GM23338 (cell line): ENCODE data around the gene ZNF217. TPM values are rescaled to one million over a fixed set of nuclear protein-coding genes. Genes with fewer than 3 reads are reported as not detected.
A peak's percentile ranks its signal among the peaks of the same experiment; 100 is the strongest.

Experiments used
- ATAC-seq: fragments of 200-7000 bp; cut with Tn5 transposase; 3 replicates; pipeline ENCODE4 v1.9.1; 2020
- DNase-seq: peaks from one replicate; pipeline ENCODE4 v3.0.0-alpha.2; 2015; ENCODE audit warnings: low spot score
- H2AFZ ChIP-seq: fragments of 200-600 bp; sonication (generic); 2 replicates; pipeline ENCODE4 v1.8.0; 2016; ENCODE audit warnings: antibody characterized with exemption, mild to moderate bottlenecking, moderate library complexity
- H3F3A ChIP-seq: fragments of 200-600 bp; sonication (generic); replicated peaks from 2 replicates; pipeline ENCODE4 v1.8.0; 2017; ENCODE audit warnings: antibody characterized with exemption, mixed run types, low read depth
- H3K27ac ChIP-seq: fragments of 200-600 bp; sonication (generic); 2 replicates; pipeline ENCODE4 v1.6.1; 2016; ENCODE audit warnings: low read depth
- H3K27me3 ChIP-seq: fragments of 200-600 bp; sonication (generic); 2 replicates; pipeline ENCODE4 v1.8.0; 2016; ENCODE audit warnings: mild to moderate bottlenecking, mixed run types, moderate library complexity; ENCODE audit not compliant: insufficient read depth
- H3K36me3 ChIP-seq: fragments of 200-600 bp; sonication (generic); 2 replicates; pipeline ENCODE4 v1.8.0; 2016; ENCODE audit warnings: mild to moderate bottlenecking; ENCODE audit not compliant: insufficient read depth
- H3K4me1 ChIP-seq: fragments of 200-600 bp; sonication (generic); 2 replicates; pipeline ENCODE4 v1.8.0; 2016; ENCODE audit warnings: mild to moderate bottlenecking, moderate library complexity; ENCODE audit not compliant: insufficient read depth
- H3K4me2 ChIP-seq: fragments of 200-600 bp; sonication (generic); 2 replicates; pipeline ENCODE4 v1.7.1; 2017; ENCODE audit warnings: mixed run types
- H3K4me3 ChIP-seq: fragments of 200-600 bp; sonication (generic); 2 replicates; pipeline ENCODE4 v1.6.1; 2016; ENCODE audit warnings: mixed run types
- H3K79me2 ChIP-seq: fragments of 200-600 bp; sonication (generic); replicated peaks from 2 replicates; pipeline ENCODE4 v1.8.0; 2017; ENCODE audit warnings: mild to moderate bottlenecking; ENCODE audit not compliant: insufficient read depth
- H3K9me2 ChIP-seq: fragments of 200-600 bp; sonication (generic); 2 replicates; pipeline ENCODE4 v1.8.0; 2017; ENCODE audit not compliant: insufficient read depth
- H4K20me1 ChIP-seq: fragments of 200-600 bp; sonication (generic); replicated peaks from 2 replicates; pipeline ENCODE4 v1.8.0; 2017; ENCODE audit warnings: mild to moderate bottlenecking; ENCODE audit not compliant: insufficient read depth
- H3K27ac Mint-ChIP-seq: 2 replicates; pipeline ENCODE4 v1.8.0; 2020; ENCODE audit warnings: inconsistent platforms, mild to moderate bottlenecking, moderate library complexity, mixed read lengths
- H3K27me3 Mint-ChIP-seq: 3 replicates; pipeline ENCODE4 v1.8.0; 2022; ENCODE audit warnings: low read depth, mild to moderate bottlenecking, moderate library complexity, mixed read lengths, inconsistent platforms; ENCODE audit not compliant: insufficient read depth, poor library complexity
- H3K36me3 Mint-ChIP-seq: 3 replicates; pipeline ENCODE4 v1.8.0; 2021; ENCODE audit warnings: low read depth, mild to moderate bottlenecking, inconsistent platforms, moderate library complexity, mixed read lengths
- H3K4me1 Mint-ChIP-seq: 3 replicates; pipeline ENCODE4 v1.8.0; 2020; ENCODE audit warnings: mild to moderate bottlenecking, inconsistent platforms, mixed read lengths
- H3K4me3 Mint-ChIP-seq: 3 replicates; pipeline ENCODE4 v1.8.0; 2021; ENCODE audit warnings: moderate library complexity, mild to moderate bottlenecking, inconsistent platforms, mixed read lengths
- H3K9me3 Mint-ChIP-seq: 3 replicates; pipeline ENCODE4 v1.8.0; 2020; ENCODE audit warnings: moderate library complexity, mild to moderate bottlenecking, inconsistent platforms, mixed read lengths
- EZH2 ChIP-seq: fragments of 200-600 bp; sonication (generic); IDR thresholded peaks from one replicate; pipeline ENCODE4 v1.8.0; 2017; ENCODE audit warnings: antibody characterized with exemption, mild to moderate bottlenecking, low read depth; ENCODE audit not compliant: unreplicated experiment
- EZH2phosphoT487 ChIP-seq: fragments of 200-600 bp; sonication (generic); IDR thresholded peaks from one replicate; pipeline ENCODE4 v1.8.1; 2018; ENCODE audit warnings: antibody characterized with exemption; ENCODE audit not compliant: unreplicated experiment
- ZNF114 ChIP-seq: fragments of 250-450 bp; sonication (Bioruptor Pico); IDR thresholded peaks from 2 replicates; pipeline ENCODE4 v1.5.0; 2020; ENCODE audit warnings: mild to moderate bottlenecking, moderate library complexity
- ZNF331 ChIP-seq: fragments of 250-450 bp; sonication (Bioruptor Pico); IDR thresholded peaks from 2 replicates; pipeline ENCODE4 v1.5.0; 2020; ENCODE audit warnings: low read depth, mild to moderate bottlenecking, moderate library complexity
- ZNF462 ChIP-seq: fragments of 250-450 bp; sonication (Bioruptor Pico); IDR thresholded peaks from 2 replicates; pipeline ENCODE4 v1.5.0; 2020; ENCODE audit warnings: mild to moderate bottlenecking, moderate library complexity
- polyA plus RNA-seq: library from polyadenylated mRNA; unstranded; fragments of >200 nt; fragmentation: Nextera tagmentation; extraction: Ambion mirVana; gene quantifications from 2 replicates; pipeline ENCODE4 v1.2.1, GENCODE V29; 2016
- total RNA-seq: library from RNA; depleted of rRNA; stranded (reverse); fragments of >200 nt; shearing (Covaris generic); gene quantifications from 2 replicates; pipeline ENCODE4 v1.2.3, GENCODE V29; 2014
- TF ChIP-seq, protein P1 (sequence below), 2 experiments: fragments of 200-600 bp in 1 of 2; sonication (generic) in 1 of 2; conservative IDR thresholded peaks; 2 replicates each; pipeline versions ENCODE4 v1.5.1 to v1.6.1; 2016 to 2017; ENCODE audit warnings: antibody characterized with exemption in 2 of 2, low read depth in 2 of 2, mild to moderate bottlenecking in 2 of 2, moderate library complexity in 1 of 2

ZNF217 gene
- total and polyA plus RNA-seq, 2 experiments from 2014 or later, result 32.8 to 78.0 TPM

- peak overlapping the region; percentile 92 for H3K27ac ChIP-seq
- H3K4me2 ChIP-seq, result 0 out of 2 replicates have a peak overlapping the region, but pooled peaks have one; percentile 37
- H3K36me3 ChIP-seq, result peaks cover 21% of the 10 kb centered on the region; the same call in 1 of the 2 replicates
- H3K4me3 ChIP-seq, result no peak overlapping the region
- H3F3A ChIP-seq, result peaks cover 13% of the 10 kb centered on the region; the same call in 1 of the 2 replicates
- peaks cover 98% of the 10 kb centered on the region for H3K79me2 ChIP-seq
- H3K27ac Mint-ChIP-seq, result peak overlapping the region; percentile 71
- peaks cover 43% of the 10 kb centered on the region for H3K36me3 Mint-ChIP-seq
- H2AFZ ChIP-seq, result no peak overlapping the region
- DNase-seq (no peak), ATAC-seq (no peak)
- no peaks in the 10 kb centered on the region for H3K9me3 Mint-ChIP-seq
- H3K27me3 ChIP-seq, result no peaks in the 10 kb centered on the region
- peaks cover 62% of the 10 kb centered on the region for H3K4me1 ChIP-seq
- no peak for TF ChIP-seq ZNF114 (CRISPR knock-in tag)
- no peak for TF ChIP-seq EZH2phosphoT487
- no peak for TF ChIP-seq EZH2
- H3K27me3 Mint-ChIP-seq, result peaks cover 4% of the 10 kb centered on the region
- peaks cover 29% of the 10 kb centered on the region for H4K20me1 ChIP-seq
- 0 out of 3 replicates have a peak overlapping the region, but pooled peaks have one; percentile 20 for H3K4me3 Mint-ChIP-seq
- no peaks in the 10 kb centered on the region for H3K9me2 ChIP-seq
- peaks cover 78% of the 10 kb centered on the region for H3K4me1 Mint-ChIP-seq
Measured at GRCh38 chr20:53582574-53583351, 10.9 kb downstream of the ZNF217 start.

- peaks cover 34% of the 10 kb centered on the region for H4K20me1 ChIP-seq
- H3K9me3 Mint-ChIP-seq, result no peaks in the 10 kb centered on the region
- no peaks in the 10 kb centered on the region for H3K9me2 ChIP-seq
- H3K4me2 ChIP-seq, result no peak overlapping the region
- H3K27ac Mint-ChIP-seq, result peak overlapping the region; percentile 70; the same call in 1 of the 2 replicates
- H3K4me1 ChIP-seq, result peaks cover 59% of the 10 kb centered on the region
- peak overlapping the region; percentile 92; the same call in 1 of the 2 replicates for H3K27ac ChIP-seq
- peaks cover 4% of the 10 kb centered on the region for H3K27me3 Mint-ChIP-seq
- TF ChIP-seq, protein P1, sequence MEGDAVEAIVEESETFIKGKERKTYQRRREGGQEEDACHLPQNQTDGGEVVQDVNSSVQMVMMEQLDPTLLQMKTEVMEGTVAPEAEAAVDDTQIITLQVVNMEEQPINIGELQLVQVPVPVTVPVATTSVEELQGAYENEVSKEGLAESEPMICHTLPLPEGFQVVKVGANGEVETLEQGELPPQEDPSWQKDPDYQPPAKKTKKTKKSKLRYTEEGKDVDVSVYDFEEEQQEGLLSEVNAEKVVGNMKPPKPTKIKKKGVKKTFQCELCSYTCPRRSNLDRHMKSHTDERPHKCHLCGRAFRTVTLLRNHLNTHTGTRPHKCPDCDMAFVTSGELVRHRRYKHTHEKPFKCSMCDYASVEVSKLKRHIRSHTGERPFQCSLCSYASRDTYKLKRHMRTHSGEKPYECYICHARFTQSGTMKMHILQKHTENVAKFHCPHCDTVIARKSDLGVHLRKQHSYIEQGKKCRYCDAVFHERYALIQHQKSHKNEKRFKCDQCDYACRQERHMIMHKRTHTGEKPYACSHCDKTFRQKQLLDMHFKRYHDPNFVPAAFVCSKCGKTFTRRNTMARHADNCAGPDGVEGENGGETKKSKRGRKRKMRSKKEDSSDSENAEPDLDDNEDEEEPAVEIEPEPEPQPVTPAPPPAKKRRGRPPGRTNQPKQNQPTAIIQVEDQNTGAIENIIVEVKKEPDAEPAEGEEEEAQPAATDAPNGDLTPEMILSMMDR (conservative IDR thresholded peaks at IDR 0.05; ENCODE audit: low read depth in 2 of 2), result no peak
- TF ChIP-seq ZNF114 (CRISPR knock-in tag) (no peak), ZNF462 (CRISPR knock-in tag) (no peak), ZNF331 (CRISPR knock-in tag) (no peak)
- peaks cover 49% of the 10 kb centered on the region for H3K36me3 Mint-ChIP-seq
- DNase-seq, result no peak
- peaks cover 99% of the 10 kb centered on the region for H3K79me2 ChIP-seq
- no peak overlapping the region for H3K4me3 Mint-ChIP-seq
- peaks cover 23% of the 10 kb centered on the region for H3K36me3 ChIP-seq
- no peaks in the 10 kb centered on the region for H3K27me3 ChIP-seq
- H3K4me3 ChIP-seq, result no peak overlapping the region
- H3K4me1 Mint-ChIP-seq, result peaks cover 77% of the 10 kb centered on the region
- no peak for ATAC-seq
- no peak overlapping the region for H2AFZ ChIP-seq
- H3F3A ChIP-seq, result peaks cover 13% of the 10 kb centered on the region; the same call in 1 of the 2 replicates
Measured at GRCh38 chr20:53582251-53582570, 11.4 kb downstream of the ZNF217 start.
